Neural cell (in vitro differentiated cells): ENCODE results near the gene ELP4. TPM values are rescaled to one million over a fixed set of nuclear protein-coding genes. Genes with fewer than 3 reads are reported as not detected.

Experiments used
- H2AFZ ChIP-seq: fragments of 200-600, 300-800 bp; sonication (generic), shearing (Covaris generic); 2 replicates; pipeline ENCODE4 v1.6.0; 2014; ENCODE audit warnings: low read depth, mild to moderate bottlenecking, antibody characterized with exemption, low read length, moderate library complexity
- H3F3A ChIP-seq: fragments of 200-600 bp; shearing (Covaris generic); 2 replicates; pipeline ENCODE4 v1.6.1; 2016; ENCODE audit warnings: mild to moderate bottlenecking, moderate library complexity, mixed read lengths, antibody characterized with exemption, low read length; ENCODE audit not compliant: insufficient read depth, poor library complexity, severe bottlenecking
- H3K27ac ChIP-seq: fragments of 200-600, 300-800 bp; sonication (generic), shearing (Covaris generic); 2 replicates; pipeline ENCODE4 v1.5.1; 2014; ENCODE audit warnings: mild to moderate bottlenecking, low read length, moderate library complexity
- H3K27me3 ChIP-seq: fragments of 300-800, 200-600 bp; sonication (generic), shearing (Covaris generic); 2 replicates; pipeline ENCODE4 v1.6.0; 2014; ENCODE audit warnings: mild to moderate bottlenecking, low read depth, low read length, moderate library complexity; ENCODE audit not compliant: insufficient read depth
- H3K36me3 ChIP-seq: fragments of 300-800, 200-600 bp; sonication (generic), shearing (Covaris generic); 2 replicates; pipeline ENCODE4 v1.5.1; 2014; ENCODE audit warnings: mild to moderate bottlenecking, antibody characterized with exemption, low read length, moderate library complexity; ENCODE audit not compliant: insufficient read depth
- H3K4me2 ChIP-seq: fragments of 300-800, 200-600 bp; sonication (generic), shearing (Covaris generic); 2 replicates; pipeline ENCODE4 v1.6.0; 2014; ENCODE audit warnings: mild to moderate bottlenecking, low read length
- H3K4me3 ChIP-seq: fragments of 300-800, 200-600 bp; sonication (generic), shearing (Covaris generic); 2 replicates; pipeline ENCODE4 v1.5.1; 2014; ENCODE audit warnings: mild to moderate bottlenecking, low read length, moderate library complexity
- H3K79me2 ChIP-seq: fragments of 200-600 bp; shearing (Covaris generic); replicated peaks from 2 replicates; pipeline ENCODE4 v1.6.0; 2014; ENCODE audit warnings: mild to moderate bottlenecking, low read length, moderate library complexity; ENCODE audit not compliant: insufficient read depth
- H3K9ac ChIP-seq: fragments of 300-800, 200-600 bp; sonication (generic), shearing (Covaris generic); 2 replicates; pipeline ENCODE4 v1.6.1; 2016; ENCODE audit warnings: mild to moderate bottlenecking, low read length, mixed read lengths
- H3K9me2 ChIP-seq: fragments of 200-600 bp; shearing (Covaris generic); 2 replicates; pipeline ENCODE4 v1.6.1; 2016; ENCODE audit warnings: mild to moderate bottlenecking, low read length, mixed read lengths; ENCODE audit not compliant: insufficient read depth
- H3K9me3 ChIP-seq: fragments of 200-600, 300-800 bp; sonication (generic), shearing (Covaris generic); 2 replicates; pipeline ENCODE4 v1.6.1; 2016; ENCODE audit warnings: mild to moderate bottlenecking, mixed run types, low read length, moderate library complexity, mixed read lengths
- H4K20me1 ChIP-seq: fragments of 200-600 bp; shearing (Covaris generic); 2 replicates; pipeline ENCODE4 v1.6.1; 2016; ENCODE audit warnings: mild to moderate bottlenecking, mixed run types; ENCODE audit not compliant: insufficient read depth
- EP300 ChIP-seq: fragments of 450-650 bp; conservative IDR thresholded peaks from 2 replicates; pipeline ENCODE4 v1.6.1; 2014; ENCODE audit warnings: antibody characterized with exemption, mild to moderate bottlenecking, moderate library complexity; ENCODE audit not compliant: poor library complexity, severe bottlenecking
- EZH2 ChIP-seq: fragments of 200-600, 300-800 bp; shearing (Covaris generic), sonication (generic); IDR thresholded peaks from 2 replicates; pipeline ENCODE4 v1.6.1; 2014; ENCODE audit warnings: antibody characterized with exemption, low read length, borderline replicate concordance, mild to moderate bottlenecking; ENCODE audit not compliant: insufficient read depth, poor library complexity, severe bottlenecking
- MXI1 ChIP-seq: fragments of 450-650 bp; conservative IDR thresholded peaks from 2 replicates; pipeline ENCODE4 v1.6.1; 2014; ENCODE audit warnings: antibody characterized with exemption, mild to moderate bottlenecking; ENCODE audit not compliant: poor library complexity, severe bottlenecking
- POLR2AphosphoS5 ChIP-seq: IDR thresholded peaks from 2 replicates; pipeline ENCODE4 v1.6.1; 2012
- RAD21 ChIP-seq: fragments of 450-650 bp; conservative IDR thresholded peaks from 2 replicates; pipeline ENCODE4 v1.6.1; 2014; ENCODE audit warnings: antibody characterized with exemption, mild to moderate bottlenecking, moderate library complexity
- SMC3 ChIP-seq: fragments of 450-650 bp; conservative IDR thresholded peaks from 2 replicates; pipeline ENCODE4 v1.6.1; 2014; ENCODE audit warnings: antibody characterized with exemption, mild to moderate bottlenecking, moderate library complexity; ENCODE audit not compliant: poor library complexity
- TAF1 ChIP-seq: IDR thresholded peaks from 2 replicates; pipeline ENCODE4 v1.6.1; 2012; ENCODE audit warnings: low read depth
- polyA plus RNA-seq: library from polyadenylated mRNA; depleted of rRNA; stranded (reverse); fragments of >200 nt; gene quantifications from 2 replicates; pipeline ENCODE4 v1.2.3, GENCODE V29; 2014
- TF ChIP-seq, protein P1 (sequence below): fragments of 450-650 bp; IDR thresholded peaks from 2 replicates; pipeline ENCODE4 v1.5.1; 2014; ENCODE audit warnings: antibody characterized with exemption, mild to moderate bottlenecking, moderate library complexity; ENCODE audit not compliant: poor library complexity, severe bottlenecking
- TF ChIP-seq, protein P2 (sequence below): IDR thresholded peaks from 2 replicates; pipeline ENCODE4 v1.6.1; 2012; ENCODE audit warnings: borderline replicate concordance

The ELP4 gene
- polyA plus RNA-seq, 1 donor from 2014 or later, result 30.4 TPM

DNA sequence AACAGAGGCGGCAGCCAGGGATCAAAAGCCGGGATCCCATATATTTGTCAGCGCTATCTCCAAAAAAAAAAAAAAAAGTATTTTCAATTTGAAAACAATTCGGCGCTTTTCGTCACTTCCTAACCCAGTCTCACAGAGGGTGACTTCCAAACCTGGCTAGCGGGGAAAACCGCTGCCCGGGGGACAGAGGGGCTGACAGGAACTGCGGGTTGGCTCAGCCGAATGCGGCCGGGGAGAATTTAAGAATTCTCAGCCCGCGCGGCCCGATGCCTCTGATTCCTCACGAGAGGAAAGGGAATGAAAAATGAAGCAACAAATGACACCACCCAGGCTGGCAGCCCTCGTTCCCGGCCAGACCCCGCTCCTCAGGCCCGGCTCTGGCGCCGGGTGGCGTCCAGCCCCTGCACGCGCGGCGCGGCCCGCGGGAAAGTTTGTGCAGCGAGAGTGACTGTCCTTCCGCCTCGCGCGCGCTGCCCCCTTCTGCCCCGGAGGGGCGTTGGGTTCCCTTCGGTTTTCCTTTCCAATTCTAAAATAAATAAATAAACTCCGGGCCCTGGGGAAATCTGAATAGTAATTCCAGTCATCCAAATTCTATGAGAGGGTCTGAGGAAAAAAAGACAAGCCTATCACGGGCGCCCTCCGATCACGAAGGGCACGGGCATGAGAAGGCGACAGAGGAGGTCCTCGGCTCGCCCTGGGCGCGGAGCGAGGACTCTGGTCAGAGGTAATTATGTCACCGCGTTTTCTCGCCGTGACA lies 306.3 kb downstream of the ELP4 start:
- Histone ChIP-seq H3K4me3 (no peak overlapping the region), H3K79me2 (no peaks in the 10 kb centered on the region), H3K4me2 (no peak overlapping the region), H4K20me1 (no peaks in the 10 kb centered on the region), H3K9ac (no peak overlapping the region), H3F3A (no peaks in the 10 kb centered on the region), H3K9me3 (peaks cover 5% of the 10 kb centered on the region), H3K27ac (no peak overlapping the region), H3K9me2 (no peaks in the 10 kb centered on the region), H3K27me3 (peaks cover 95% of the 10 kb centered on the region), H2AFZ (no peak overlapping the region), H3K36me3 (no peaks in the 10 kb centered on the region)
- TF ChIP-seq EZH2, result peak; percentile 47
- TF ChIP-seq, protein P1, sequence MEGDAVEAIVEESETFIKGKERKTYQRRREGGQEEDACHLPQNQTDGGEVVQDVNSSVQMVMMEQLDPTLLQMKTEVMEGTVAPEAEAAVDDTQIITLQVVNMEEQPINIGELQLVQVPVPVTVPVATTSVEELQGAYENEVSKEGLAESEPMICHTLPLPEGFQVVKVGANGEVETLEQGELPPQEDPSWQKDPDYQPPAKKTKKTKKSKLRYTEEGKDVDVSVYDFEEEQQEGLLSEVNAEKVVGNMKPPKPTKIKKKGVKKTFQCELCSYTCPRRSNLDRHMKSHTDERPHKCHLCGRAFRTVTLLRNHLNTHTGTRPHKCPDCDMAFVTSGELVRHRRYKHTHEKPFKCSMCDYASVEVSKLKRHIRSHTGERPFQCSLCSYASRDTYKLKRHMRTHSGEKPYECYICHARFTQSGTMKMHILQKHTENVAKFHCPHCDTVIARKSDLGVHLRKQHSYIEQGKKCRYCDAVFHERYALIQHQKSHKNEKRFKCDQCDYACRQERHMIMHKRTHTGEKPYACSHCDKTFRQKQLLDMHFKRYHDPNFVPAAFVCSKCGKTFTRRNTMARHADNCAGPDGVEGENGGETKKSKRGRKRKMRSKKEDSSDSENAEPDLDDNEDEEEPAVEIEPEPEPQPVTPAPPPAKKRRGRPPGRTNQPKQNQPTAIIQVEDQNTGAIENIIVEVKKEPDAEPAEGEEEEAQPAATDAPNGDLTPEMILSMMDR, result no peak
- TF ChIP-seq, protein P2, sequence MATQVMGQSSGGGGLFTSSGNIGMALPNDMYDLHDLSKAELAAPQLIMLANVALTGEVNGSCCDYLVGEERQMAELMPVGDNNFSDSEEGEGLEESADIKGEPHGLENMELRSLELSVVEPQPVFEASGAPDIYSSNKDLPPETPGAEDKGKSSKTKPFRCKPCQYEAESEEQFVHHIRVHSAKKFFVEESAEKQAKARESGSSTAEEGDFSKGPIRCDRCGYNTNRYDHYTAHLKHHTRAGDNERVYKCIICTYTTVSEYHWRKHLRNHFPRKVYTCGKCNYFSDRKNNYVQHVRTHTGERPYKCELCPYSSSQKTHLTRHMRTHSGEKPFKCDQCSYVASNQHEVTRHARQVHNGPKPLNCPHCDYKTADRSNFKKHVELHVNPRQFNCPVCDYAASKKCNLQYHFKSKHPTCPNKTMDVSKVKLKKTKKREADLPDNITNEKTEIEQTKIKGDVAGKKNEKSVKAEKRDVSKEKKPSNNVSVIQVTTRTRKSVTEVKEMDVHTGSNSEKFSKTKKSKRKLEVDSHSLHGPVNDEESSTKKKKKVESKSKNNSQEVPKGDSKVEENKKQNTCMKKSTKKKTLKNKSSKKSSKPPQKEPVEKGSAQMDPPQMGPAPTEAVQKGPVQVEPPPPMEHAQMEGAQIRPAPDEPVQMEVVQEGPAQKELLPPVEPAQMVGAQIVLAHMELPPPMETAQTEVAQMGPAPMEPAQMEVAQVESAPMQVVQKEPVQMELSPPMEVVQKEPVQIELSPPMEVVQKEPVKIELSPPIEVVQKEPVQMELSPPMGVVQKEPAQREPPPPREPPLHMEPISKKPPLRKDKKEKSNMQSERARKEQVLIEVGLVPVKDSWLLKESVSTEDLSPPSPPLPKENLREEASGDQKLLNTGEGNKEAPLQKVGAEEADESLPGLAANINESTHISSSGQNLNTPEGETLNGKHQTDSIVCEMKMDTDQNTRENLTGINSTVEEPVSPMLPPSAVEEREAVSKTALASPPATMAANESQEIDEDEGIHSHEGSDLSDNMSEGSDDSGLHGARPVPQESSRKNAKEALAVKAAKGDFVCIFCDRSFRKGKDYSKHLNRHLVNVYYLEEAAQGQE, result no peak
- TF ChIP-seq SMC3, result no peak
- TF ChIP-seq RAD21, result no peak
- TF ChIP-seq TAF1, result no peak
- peak; percentile 11 for TF ChIP-seq POLR2AphosphoS5
- TF ChIP-seq EP300, result no peak
- no peak for TF ChIP-seq MXI1

DNA sequence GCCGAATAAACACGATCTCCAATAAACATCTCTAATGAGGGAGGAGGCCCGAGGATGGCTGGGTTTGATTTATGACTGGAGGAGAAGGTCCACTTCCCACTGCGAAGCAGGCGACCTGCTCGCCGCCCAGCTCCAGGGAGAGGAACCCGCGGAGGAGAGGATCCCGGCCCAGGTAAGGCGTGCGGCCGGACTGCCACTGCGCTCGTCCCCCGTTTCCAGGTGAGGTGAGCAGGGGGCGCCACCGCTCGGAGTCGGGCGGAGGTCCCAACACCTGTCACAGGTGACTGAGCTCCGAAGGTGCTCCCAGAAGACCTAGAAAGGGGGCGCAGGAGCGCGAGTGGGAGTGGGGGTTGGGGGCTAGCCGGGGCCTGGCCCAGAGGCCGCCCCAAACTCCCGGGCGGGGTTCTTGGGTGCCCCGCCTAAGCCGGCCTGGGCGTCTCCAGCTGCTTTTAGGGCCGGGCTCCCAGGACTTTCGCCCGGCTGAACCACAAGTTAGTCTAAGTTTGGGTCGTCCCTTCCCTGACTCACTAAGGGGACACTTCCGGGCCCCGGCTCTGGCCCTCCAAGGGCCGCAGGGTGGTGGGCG lies 307.0 kb downstream of the ELP4 start:
- H3K4me2 ChIP-seq, result no peak overlapping the region
- H3K4me3 ChIP-seq, result peak overlapping the region; percentile 61
- peaks cover 5% of the 10 kb centered on the region for H3K9me3 ChIP-seq
- H3K27me3 ChIP-seq, result peaks cover 99% of the 10 kb centered on the region
- H3K79me2 ChIP-seq, result no peaks in the 10 kb centered on the region
- H3K9ac ChIP-seq, result no peak overlapping the region
- H3F3A ChIP-seq, result no peaks in the 10 kb centered on the region
- no peaks in the 10 kb centered on the region for H3K36me3 ChIP-seq
- H3K27ac ChIP-seq, result no peak overlapping the region
- H3K9me2 ChIP-seq, result no peaks in the 10 kb centered on the region
- TF ChIP-seq SMC3 (no peak), RAD21 (no peak), EZH2 (no peak), MXI1 (no peak), TAF1 (no peak), EP300 (no peak), POLR2AphosphoS5 (no peak)
- TF ChIP-seq, protein P2, result no peak
- TF ChIP-seq, protein P1, result no peak
- no peaks in the 10 kb centered on the region for H4K20me1 ChIP-seq
- no peak overlapping the region for H2AFZ ChIP-seq
